ENCODE data around the gene SCGB2A2.

SCGB2A2 gene

DNA sequence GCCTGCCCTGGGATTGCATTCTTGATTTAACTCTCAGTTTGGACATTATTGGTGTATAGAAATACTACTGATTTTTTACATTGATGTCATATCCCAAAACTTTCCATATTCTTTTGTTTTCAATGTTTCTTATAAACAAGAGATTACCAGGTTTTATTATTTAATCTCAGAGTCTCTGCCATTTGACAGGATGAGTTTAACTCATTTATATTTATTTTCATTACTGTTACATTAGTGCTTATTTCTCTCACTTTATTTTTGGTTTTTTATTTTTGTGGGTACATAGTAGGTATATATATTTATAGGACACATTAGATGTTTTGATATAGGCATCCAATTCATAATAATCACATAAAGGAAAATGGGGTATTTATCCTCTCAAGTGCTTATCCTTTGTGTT is 38.0 kb downstream of the SCGB2A2 start:
- no peak for DNase-seq

DNA sequence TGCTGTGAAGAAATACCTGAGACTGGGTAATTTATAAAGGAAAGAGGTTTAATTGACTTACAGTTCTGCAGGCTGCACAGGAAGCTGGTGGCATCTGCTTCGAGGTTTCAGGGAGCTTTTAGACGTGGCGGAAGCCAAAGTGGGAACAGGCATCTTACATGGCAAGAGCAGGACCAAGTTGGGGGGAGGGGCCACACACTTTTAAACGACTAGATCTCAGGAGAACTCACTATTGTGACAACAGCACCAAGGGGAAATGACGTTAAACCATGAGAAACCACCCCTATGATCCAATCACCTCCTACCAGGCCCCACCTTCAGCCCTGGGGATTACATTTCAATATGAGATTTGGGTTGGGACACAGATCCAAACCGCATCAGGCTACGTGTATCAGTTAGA is 40.0 kb downstream of the SCGB2A2 start:
- no peak for DNase-seq

DNA sequence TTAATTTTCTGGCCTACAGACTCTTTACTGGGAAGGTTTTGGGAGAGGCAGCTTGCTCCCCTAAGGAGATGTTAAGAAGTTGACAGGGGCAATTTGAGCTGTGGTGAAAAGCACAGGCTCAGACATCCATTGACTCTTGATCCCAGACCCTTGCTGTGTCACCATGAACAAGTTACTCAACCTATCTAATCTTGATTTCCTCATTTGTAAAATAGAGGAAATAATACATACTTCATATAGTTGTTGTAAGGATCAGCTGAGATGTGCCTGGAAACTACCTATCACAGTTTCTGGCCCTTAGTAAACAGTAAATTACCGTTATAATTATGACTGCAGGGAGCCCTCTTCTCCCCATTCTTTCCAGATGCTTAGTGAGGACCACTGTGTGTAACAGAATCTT is 45.5 kb downstream of the SCGB2A2 start:
- no peak for DNase-seq

DNA sequence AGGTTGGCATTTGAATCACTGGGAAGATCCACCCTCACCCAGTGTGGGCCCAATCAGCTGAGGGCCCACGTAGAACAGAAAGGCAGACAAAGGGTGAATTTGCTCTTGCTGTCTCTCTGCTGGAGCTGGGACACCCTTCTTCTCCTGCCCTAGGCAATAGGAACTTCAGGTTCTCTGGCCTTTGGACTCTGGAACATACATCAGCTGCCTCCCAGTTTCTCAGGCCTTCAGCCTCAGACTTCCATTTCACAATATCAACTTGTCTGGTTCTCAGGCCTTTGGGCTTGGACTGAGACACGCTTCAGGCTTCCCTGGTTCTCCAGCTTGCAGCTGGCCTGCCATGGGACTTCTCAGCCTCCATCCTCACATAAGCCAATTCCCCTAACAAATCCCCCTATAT is 52.6 kb downstream of the SCGB2A2 start:
- DNase-seq, result no peak

Measured in NCI-H1930 (cell line).